C4-2B (cell line): Measurements from ENCODE around the gene EPS8L1.

Experiments
- CTCF ChIP-seq: fragments of 450-650 bp; conservative IDR thresholded peaks from 2 replicates; pipeline ENCODE4 v1.5.1; 2017; ENCODE audit warnings: mild to moderate bottlenecking
- ZFX ChIP-seq: fragments of 450-650 bp; IDR thresholded peaks from 2 replicates; pipeline ENCODE4 v1.6.1; 2017

DNA sequence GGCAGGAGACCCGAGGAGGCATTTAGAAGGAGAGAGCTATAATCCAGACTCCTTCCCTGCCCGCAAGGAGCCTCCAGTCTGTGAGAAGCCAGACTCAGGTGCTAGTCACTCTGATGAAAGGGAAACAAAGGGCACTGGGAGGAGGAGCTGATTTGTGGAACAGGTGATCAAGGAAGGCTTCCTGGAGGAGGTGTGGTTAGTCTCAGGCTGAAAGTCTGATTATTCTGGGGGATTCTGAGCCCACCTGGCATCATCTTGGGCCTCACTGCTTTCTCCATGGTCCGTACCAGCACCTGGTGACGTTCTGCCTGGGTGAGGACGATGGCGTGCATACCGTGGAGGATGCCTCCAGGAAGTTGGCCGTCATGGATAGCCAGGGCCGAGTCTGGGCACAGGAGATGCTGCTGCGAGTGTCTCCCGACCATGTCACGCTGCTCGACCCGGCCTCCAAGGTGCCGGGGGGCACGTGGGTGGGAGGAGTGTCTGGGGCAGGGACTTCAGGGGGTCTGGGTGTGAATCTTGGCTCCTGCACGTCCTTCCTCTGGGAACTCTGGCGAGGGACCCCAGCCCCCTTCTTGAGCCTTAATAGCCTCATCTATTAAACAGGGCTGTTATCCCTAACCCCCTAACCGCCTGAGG, 3.9 kb downstream of the EPS8L1 start:
- TF ChIP-seq CTCF (no peak), ZFX (no peak)
